8988T (cell line): Measurements from ENCODE around the gene SFT2D1.

Experiments
- DNase-seq: peaks from one replicate; pipeline ENCODE4 v3.0.0; 2011

Gene SFT2D1

GRCh38 chr6:166306378-166307081, 35.8 kb downstream of the SFT2D1 start:
- DNase-seq = no peak

GRCh38 chr6:166305562-166306117, 36.7 kb downstream of the SFT2D1 start:
- no peak for DNase-seq

- DNase-seq = no peak
Measured at GRCh38 chr6:166304106-166304505, 38.2 kb downstream of the SFT2D1 start.

GRCh38 chr6:166301611-166302529, 40.5 kb downstream of the SFT2D1 start:
- no peak for DNase-seq

GRCh38 chr6:166300357-166300987, 41.9 kb downstream of the SFT2D1 start:
- no peak for DNase-seq

- no peak for DNase-seq
Measured at GRCh38 chr6:166297606-166298005, 44.7 kb downstream of the SFT2D1 start.

GRCh38 chr6:166296035-166296883, 46.1 kb downstream of the SFT2D1 start:
- no peak for DNase-seq

GRCh38 chr6:166293731-166294584, 48.4 kb downstream of the SFT2D1 start:
- DNase-seq = no peak

- DNase-seq = no peak
Measured at GRCh38 chr6:166289207-166290060, 52.9 kb downstream of the SFT2D1 start.

- no peak for DNase-seq
Measured at GRCh38 chr6:166286839-166287271, 55.5 kb downstream of the SFT2D1 start.

- no peak for DNase-seq
Measured at GRCh38 chr6:166285233-166285632, 57.1 kb downstream of the SFT2D1 start.

GRCh38 chr6:166284640-166285039, 57.7 kb downstream of the SFT2D1 start:
- no peak for DNase-seq

GRCh38 chr6:166282394-166283032, 59.8 kb downstream of the SFT2D1 start:
- no peak for DNase-seq

GRCh38 chr6:166281104-166281503, 61.2 kb downstream of the SFT2D1 start:
- DNase-seq = no peak

- DNase-seq = no peak
Measured at GRCh38 chr6:166279393-166279679, 63.0 kb downstream of the SFT2D1 start.

- DNase-seq = no peak
Measured at GRCh38 chr6:166278579-166279392, 63.6 kb downstream of the SFT2D1 start.

GRCh38 chr6:166277892-166278578, 64.3 kb downstream of the SFT2D1 start:
- DNase-seq = no peak

- no peak for DNase-seq
Measured at GRCh38 chr6:166277018-166277417, 65.3 kb downstream of the SFT2D1 start.
